Panc1 (cell line): ENCODE results near the gene CACNG7.

ENCODE experiments used
- CTCF ChIP-seq: fragments of 450-650 bp; IDR thresholded peaks from 2 replicates; pipeline ENCODE4 v1.5.1; 2017; ENCODE audit warnings: mild to moderate bottlenecking
- POLR2AphosphoS5 ChIP-seq: IDR thresholded peaks from 2 replicates; pipeline ENCODE4 v1.6.1; 2012; ENCODE audit warnings: mild to moderate bottlenecking, low read depth, low read length, moderate library complexity
- REST ChIP-seq, 2 experiments: IDR thresholded peaks; 2 replicates each; pipeline ENCODE4 v1.6.1; 2011 to 2012; ENCODE audit warnings: low read depth in 2 of 2, control low read depth in 1 of 2, low read length in 1 of 2, mild to moderate bottlenecking in 1 of 2, moderate library complexity in 1 of 2; ENCODE audit not compliant: insufficient read depth in 1 of 2
- SIN3A ChIP-seq: IDR thresholded peaks from 2 replicates; pipeline ENCODE4 v1.6.1; 2012; ENCODE audit warnings: low read depth, mild to moderate bottlenecking, low read length, moderate library complexity, borderline replicate concordance; ENCODE audit not compliant: insufficient read depth
- TCF7L2 ChIP-seq: IDR thresholded peaks from 2 replicates; pipeline ENCODE4 v1.6.1; 2011; ENCODE audit warnings: mild to moderate bottlenecking, low read depth, low read length, inconsistent platforms

- TF ChIP-seq CTCF = no peak
- TF ChIP-seq POLR2AphosphoS5 = no peak
- no peak for TF ChIP-seq TCF7L2
- no peak for TF ChIP-seq REST (IDR thresholded peaks at IDR 0.05; ENCODE audit: insufficient read depth in 1 of 2, low read depth in 2 of 2, low read length in 1 of 2)
- no peak for TF ChIP-seq SIN3A
Observed at GRCh38 chr19:53957448-53958167, 48.5 kb downstream of the CACNG7 start.
